HuH-7.5 (cell line): ENCODE data around the gene MLXIP.
"Not testable (repeated sequence)": the region's sequence is repeated elsewhere in the genome, so short reads cannot be mapped to it uniquely, and the experiment has no call there.

Experiments
- DNase-seq: peaks from one replicate; pipeline ENCODE4 v3.0.0; 2011; ENCODE audit warnings: low spot score

The MLXIP gene

DNA sequence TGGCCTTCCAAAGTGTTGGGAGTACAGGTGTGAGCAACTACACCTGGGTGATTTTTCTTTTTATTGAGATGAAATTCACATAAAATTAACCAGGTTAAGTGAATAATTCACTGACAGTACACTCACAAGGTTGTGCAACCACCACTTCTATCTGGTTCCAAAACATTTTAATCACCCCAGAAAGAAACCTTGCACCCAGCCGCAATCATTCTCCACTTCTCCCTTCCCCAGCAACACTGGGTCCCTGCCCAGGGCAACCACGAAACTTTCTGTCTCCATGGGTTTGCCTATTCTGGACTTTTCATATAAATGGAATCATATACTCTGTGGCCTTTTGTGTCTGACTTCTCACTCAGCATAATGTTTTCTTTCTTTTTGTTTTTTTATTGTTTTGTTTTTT is 26.3 kb upstream of the MLXIP start:
- DNase-seq: no peak

DNA sequence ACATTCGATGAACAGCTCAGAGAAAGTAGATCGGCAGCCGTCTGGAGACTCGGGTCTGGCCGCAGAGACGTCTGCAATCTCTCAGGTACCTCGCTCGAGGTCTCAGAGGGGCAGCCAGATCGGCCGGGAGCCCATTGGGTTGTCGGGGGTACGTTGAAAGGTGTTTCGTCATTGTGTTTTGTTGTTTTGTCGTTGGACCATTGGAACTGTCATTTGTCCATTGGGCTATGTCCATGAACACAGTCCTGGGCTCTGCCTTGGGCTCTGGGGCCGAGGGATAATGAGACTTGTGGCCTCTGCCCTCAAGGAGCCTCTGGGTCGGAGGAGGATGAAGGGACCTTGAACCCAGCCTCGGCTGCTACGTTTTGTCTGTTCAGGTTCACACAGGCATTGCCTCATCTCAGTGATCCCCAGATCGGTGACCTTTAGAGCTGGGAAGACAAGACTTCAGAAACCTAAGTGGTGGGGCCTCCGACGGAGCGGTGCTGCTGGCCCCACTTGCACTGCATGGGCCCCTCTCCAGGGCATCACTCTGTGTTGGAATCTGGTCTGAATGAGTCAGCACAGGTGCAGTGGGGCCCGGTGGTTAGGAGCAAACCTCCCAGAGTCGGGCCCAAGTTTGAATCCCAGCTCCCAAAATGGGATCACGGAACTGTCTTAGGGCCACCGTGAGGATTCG is 23.6 kb upstream of the MLXIP start:
- no peak for DNase-seq

DNA sequence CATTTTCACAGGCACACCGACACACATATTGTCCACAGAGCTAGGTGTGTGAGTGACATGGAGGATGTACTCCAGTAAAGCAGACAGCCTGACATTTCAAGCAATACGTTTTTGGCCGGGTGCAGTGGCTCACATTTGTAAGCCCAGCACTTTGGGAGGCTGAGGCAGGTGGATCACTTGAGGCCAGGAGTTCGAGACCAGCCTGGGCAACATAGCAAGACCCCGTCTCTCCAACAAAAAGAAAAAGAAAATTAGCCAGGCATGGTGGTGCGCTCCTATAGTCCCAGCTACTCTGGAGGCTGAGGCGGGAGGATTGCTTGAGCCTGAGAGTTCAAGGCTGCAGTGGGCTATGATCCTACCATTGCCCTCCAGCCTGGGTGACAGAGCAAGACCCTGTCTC is 22.1 kb upstream of the MLXIP start:
- DNase-seq: not testable (repeated sequence)

DNA sequence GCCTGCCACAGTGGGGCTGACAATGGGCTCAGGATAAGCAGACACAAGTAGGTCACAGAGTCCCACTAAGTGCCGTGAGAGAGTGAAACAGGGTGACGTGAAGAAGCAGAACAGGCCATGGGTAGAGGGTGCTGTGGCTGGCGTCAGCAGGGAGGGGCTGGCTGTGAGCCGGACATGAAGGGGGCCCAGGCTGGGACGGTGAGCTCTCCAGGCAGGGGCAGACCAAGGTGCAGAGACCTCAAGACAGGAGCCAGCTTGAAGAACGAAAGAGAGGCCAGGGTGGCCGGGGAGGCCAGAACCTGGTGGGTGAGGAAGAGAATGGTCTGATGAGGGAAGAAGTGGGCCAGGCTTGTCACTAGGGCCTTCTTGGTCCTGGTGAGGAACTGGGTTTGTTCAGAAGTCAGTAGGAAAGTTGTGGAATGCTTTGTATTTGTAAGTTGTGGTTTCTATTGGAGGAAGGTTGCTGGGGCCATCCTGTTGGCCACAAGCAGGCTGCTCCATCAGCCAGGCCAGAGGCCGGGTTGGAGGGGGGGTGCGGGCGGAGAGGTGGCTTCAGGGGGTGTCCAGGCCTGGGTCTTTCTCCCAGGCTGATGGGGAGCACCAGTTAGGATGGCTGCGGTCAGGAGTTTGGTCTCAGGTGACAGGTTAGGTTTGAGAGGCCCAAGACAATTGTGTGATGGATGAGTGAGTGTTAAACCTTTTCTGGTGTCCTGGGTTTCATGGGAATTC is 21.4 kb upstream of the MLXIP start:
- no peak for DNase-seq

DNA sequence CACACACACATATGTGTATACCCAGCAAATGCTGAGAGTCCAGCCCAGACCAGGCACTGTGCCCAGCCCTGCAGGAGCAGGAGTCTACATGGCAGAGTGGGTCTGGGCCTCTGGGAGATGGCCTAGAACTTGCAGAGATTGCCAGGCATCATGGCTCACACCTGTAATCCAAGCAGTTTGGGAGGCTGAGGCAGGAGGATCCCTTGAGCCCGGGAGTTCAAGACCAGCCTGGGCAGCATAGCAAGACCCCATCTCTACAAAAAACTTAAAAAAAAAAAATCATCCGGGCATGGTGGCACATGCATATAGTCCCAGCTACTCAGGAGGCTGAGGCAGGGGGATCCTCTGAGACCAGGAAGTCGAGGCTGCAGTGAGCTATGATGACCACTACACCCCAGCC is 20.8 kb upstream of the MLXIP start:
- DNase-seq: no peak

DNA sequence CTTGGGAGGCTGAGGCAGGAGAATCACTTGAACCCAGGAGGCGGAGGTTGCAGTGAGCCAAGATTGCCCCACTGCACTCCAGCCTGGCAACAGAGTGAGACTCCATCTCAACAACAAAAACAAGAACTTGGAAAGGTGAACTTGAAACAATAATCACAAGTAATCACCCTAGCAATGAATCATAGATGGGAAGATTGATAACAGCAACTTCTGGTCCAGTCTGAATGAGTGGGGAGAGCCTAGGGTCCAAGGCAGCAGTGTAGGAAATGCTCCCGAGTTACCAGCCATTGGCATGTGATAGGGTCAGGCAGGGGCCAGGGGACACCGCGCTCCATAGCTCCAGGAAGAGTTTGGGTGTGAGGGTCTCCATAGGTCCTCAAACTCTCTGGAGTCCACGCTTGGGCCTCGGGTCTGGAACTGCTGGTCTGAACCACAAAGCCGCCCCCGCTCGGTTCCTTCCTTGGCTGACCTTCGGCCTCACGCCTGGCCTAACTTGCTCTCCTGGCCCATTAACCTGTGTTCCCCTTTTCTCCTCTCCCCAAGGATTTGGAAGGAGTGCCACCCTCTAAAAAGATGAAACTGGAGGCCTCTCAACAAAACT is 19.9 kb upstream of the MLXIP start:
- DNase-seq: no peak

DNA sequence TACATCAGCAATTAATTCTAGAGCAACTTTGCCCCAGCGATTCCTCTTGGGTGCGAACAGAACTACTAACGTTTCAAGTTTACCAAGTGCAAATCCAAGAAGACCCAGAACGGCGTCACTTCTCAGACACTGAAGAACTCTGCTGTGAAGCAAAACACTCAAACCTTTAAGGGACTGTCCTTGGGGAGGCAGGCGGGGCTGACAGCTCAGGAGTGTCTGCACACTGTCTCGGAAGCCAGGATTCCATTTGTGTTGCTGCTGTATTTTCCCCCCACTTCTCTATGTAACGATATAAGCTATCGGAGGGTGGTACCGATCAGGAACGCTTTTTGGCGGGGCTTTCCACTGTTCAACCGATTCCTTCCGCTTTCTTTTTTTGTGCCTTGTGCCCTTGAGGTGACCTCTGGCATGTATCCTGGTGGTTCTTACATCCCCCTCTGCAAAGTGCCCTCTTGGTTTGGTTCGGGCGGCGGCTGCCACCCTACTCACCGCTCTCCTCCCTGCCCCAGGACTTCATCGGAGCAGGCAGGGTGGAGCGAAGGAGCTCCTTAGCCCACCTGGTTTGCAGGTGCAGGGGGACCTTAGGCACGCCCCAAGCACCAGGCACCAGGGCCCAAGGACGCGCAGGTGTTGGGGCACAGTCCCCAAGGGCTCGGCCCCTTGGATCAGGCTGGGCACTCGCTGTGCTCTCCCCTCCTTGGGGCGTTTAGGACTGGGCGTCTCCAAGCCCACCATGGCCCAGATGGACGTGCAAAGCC is 19.2 kb upstream of the MLXIP start:
- no peak for DNase-seq

DNA sequence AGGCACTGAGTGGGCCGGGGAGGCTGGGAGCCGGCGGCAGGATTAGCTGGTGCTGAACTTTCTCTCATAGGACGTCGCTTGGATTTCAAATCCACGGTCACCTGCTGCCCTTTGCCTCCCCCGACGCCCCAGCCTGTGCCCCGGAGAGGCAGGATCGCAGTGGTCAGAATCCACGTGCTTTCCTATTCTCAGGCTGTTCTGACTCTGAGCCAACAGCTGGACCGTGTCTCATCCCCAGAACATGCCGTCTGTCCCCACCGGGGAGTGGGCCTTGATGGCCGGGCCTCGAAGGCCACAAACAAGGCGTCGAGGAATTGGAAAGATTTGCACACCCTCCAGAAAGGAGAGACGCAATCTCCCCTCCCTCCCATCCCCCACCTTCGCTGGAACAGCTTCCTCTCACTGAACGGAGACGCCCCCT is 18.5 kb upstream of the MLXIP start:
- DNase-seq: no peak

DNA sequence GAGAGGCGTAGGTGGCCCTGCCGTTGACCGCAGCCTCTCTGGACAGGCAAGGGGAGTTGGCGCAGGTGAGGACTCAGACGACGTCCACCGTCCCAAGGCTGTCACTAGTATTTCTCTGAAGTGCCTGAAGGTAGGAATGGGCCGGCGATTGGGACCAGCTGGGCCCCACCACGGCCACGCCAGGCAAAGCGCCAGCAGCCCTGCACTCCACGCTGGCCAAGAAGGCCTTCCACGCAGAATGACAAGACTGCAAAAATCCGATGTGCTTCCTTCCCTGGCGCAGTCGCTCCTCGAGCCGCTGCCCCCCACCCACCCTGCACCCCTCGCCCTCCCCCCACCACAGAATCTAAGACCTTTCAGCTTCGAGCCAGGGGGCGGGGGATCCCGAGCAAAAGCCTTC is 17.3 kb upstream of the MLXIP start:
- DNase-seq: no peak

DNA sequence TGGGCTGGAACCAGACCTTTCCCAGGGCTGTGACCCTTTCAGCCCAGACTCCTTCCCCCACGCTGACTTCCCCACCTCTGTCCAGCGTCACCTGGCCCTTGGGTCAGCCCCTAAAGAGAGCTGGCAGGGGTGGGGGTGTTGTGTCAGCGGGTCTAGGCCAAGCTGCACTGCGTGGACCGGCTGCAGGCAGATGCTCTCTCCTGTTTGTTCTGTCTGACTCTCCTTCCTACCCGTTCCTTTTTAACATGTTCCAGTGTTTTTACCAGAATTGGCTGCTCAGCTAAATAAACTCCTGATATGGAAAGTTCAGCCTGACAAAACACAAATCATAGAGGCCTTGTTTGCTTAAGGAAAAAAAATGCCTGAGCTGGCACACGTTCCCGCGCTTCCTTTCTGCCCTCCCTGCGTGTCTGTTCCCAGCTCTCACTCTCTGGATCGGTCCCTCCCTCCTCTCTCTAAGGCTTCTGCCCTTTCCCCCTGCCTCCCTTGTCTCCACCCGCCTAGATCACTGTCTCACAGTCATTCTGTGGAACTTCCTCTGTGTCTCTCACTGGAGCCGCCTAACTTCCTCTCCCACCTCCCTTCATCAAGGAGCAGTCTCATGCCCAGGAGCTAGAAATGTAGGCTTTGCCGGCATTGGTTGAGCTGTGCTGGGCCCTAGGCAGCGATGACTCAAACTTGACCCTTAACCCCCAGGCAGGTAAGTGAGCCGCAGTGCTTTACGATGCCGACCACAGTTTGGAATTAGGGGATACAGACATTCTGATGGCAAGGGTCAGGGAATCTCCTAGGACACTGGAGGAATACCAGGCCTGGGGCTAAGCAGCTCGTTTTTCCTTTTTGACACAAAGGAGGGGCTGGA is 15.5 kb upstream of the MLXIP start:
- DNase-seq: peak; percentile 52

DNA sequence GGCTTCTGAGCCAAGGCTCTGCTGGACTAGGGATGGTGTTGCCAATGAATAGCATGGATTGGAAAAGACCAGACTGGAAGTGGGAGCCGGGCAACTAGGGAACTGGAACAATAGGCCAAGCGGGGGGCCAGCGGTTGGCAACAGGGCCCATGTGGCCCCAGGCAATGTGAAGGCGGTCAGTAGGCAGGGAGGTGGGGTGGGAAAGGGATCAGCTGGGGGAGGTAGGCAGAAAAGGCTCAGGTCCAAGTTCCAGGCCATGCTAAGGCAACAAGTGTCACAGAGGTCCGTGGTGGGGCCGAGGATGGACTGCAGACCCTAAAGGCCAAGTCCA is 14.9 kb upstream of the MLXIP start:
- DNase-seq: no peak

DNA sequence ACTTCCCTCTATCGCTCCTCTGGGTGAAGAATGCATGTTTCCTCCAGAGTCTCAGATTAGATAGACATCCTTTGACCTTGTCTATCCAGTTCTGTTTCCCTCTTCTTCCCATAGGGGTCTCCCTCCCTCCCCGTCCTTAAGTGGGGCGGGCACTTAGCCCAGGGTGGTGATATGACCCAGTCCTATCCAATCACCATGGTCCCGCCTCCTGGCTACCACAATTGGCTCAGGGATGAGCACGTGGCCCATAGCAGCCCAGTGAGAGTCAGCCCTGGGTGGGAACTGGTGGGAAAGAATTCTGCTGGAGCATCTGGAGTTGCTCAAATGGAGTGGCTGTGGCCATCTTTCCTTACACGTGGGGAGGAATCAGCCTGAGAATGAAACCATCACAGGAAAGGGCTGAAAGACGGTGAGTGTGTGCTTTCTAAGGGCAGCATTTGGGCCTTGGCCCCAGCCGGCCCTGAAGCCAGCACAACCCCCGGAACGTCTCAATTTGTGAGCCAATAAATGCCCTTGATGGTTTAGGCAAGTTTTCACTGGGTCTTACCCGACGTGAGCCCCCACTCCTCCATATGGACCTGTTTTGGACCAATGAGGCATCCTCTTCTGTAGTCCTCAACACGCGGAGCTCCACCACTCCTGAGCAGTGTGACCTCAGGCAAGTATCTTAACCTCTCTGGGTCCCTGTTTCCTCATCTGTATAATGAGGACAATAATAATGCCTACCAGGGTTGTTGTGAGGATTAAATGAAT is 14.4 kb upstream of the MLXIP start:
- DNase-seq: peak; percentile 56

DNA sequence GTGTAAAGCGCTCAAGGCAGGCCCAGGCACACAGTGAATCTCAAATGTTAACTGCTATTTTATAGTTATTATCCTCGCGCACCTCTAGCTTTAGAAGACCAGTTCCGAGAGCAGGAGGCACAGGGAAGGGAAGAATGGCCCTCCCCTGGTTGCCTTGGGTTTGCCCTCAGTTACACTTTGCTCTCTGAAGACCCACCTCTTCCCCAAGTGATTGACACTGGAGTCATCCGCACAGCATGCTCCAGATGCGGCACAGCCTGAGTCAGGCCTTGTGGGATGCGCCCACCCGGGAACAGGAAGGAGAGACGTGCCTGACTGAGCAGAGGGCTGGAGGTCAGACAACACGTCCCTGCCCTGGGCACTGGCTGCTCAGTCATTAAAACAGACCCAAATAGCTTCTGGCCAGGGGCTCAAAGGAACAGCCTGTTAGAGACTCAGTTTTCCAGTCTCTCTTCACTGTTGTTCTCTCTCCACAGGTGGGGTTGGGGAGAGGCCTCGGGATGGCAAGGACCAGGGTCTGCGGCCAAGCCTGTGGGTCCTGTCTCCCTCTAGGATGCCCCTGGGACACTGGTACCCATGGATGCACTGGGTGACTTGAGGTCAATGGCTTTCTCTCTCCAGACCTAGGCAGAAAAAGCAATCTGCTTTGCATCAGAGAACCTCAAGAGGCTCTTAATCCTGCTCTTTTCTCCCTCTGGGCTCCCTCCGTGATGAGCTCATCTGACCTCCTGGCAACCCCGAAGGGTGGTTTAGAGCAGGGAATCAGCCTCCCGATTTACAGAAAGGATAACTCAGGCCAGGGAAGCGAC is 13.6 kb upstream of the MLXIP start:
- no peak for DNase-seq

DNA sequence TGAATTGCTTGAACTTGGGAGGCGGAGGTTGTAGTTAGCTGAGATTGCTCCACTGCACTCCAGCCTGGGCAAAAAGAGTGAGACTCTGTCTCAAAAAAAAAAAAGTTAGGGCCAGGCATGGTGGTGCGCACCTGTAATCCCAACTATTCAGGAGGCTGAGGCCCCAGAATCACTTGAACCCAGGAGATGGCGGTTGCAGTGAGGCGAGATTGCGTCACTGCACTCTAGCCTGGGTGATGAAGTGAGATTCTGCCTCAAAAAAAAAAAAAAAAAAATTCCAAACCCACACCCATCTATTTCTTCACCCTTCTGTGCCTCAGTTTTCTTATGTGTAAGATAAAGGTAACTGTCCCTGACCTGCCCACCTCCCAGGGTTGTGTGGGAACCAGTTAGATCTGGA is 11.0 kb upstream of the MLXIP start:
- DNase-seq: no peak

DNA sequence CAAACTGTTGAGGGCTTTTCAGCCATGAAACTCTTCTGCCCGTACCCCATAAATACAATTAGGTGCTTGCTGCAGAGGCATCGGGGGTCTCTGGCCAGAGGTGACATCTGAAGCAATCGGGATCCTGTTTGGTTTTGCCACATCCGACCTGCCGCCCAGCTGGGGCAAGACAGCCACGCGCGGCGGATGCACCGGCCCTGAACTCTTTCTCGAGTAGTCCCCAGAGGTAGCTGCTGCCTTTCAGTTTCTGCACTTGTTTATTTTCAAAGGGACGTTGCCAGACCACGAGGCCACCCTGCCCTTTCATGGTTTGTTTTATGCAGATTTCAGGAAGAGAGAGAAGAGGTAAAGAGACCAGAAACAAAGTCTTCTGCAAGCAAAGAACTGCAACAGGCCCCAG is 10.6 kb upstream of the MLXIP start:
- no peak for DNase-seq

DNA sequence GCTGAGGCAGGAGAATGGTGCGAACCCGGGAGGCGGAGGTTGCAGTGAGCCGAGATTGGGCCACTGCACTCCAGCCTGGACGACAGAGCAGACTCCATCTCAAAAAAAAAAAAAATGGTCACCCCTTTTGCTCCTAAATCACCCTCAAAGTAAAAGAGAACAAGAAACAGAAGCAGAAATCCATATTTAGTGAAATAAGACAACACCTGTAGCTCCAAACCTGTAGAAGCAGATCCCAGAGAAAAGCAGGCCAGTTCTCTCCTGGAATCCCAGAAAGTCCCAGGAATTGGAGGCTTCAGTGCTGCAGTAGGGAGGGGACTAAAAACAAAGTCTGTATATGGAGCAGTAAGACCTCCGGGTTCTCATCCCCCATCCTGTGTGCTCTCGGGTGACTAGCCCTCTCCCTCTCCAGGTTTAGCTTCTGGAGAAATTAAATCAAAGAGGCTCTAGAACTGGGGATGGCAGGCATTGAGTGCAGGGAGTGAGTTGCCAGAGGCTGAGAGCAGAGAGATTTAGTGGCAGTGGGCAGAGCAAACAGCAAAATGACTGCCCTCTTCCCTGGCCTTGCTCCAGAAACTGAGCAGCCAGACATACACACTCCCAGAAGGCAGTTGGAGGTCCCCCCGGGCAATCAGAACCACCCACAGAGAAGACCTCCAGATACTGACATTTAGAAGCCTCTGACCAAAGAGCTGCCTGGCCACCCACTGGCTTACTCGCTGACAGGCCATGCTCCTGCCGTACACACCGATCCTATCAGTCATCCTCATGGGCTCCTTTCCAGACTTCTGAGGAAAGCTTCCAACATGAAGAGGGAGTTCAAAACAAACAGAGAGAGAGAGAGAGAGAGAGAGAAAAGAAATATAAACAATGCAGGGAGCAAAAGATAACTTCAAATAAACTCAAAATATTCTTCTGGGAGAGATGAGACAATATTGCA is 6.3 kb upstream of the MLXIP start:
- no peak for DNase-seq

DNA sequence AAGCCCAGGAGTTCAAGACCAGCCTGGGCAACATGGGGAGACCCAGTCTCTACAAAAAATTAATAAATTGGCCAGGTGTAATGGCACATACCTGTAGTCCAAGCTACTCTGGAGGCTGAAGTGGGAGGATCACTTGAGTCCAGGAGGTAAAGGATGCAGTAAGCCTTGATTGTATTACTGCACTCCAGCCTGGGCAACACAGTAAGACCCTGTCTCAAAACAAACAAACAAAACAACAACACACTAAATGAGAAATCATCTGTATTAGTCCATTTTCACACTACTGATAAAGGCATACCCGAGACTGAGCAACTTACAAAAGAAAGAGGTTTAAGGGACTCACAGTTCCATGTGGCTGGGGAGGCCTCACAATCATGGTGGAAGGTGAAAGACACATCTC is 4.7 kb upstream of the MLXIP start:
- no peak for DNase-seq

DNA sequence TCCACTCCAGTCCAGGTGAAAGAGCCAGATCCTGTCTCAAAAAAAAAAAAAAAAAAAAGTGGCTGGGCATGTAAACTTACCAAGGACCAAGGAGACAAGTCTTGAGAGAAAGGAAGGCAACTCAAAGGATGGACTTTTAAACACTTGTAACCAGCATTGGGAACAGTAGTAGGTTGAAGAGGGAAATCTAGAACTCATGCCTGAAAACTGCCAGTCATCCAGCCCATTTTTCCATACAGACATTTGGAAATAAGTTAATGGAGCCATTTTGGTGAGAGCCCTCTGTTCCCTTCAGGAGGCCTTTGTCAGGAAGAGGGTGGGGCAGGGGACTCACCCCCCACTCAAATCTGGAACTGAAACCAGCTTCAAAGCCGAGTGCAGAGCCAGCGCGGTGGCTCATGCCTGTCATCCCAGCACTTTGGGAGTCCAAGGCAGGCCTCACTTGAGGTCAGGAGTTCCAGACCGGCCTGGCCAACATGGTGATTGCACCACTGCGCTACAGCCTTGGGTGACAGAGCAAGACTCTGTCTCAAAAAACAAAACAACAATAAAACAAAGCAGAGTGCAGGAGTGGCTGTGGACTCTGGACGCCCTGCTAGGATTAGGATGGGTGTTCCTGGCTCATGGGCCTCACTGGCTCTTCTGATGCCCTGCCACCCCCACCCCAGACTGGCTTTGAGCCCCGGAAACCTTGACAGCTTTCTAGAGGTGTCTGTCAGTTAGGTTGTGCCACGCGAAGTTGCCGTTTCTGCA is 1.6 kb upstream of the MLXIP start:
- no peak for DNase-seq
